PFSK-1 (cell line): ENCODE results near the gene ODAD4.

Experiments
- FOXP2 ChIP-seq: optimal IDR thresholded peaks from 2 replicates; pipeline ENCODE3; 2011; ENCODE audit warnings: borderline replicate concordance, control low read depth, inconsistent platforms; ENCODE audit not compliant: insufficient read depth; ENCODE audit errors: extremely low read length, extremely low read depth
- POLR2AphosphoS5 ChIP-seq: IDR thresholded peaks from 2 replicates; pipeline ENCODE4 v1.6.1; 2012; ENCODE audit warnings: low read depth, mild to moderate bottlenecking, control low read depth, low read length, moderate library complexity
- REST ChIP-seq, 2 experiments: IDR thresholded peaks; 2 replicates each; pipeline versions ENCODE4 v1.6.1 to v1.8.0; 2011 to 2012; ENCODE audit warnings: low read depth in 2 of 2, low read length in 2 of 2, control low read depth in 1 of 2, inconsistent platforms in 1 of 2, mild to moderate bottlenecking in 1 of 2, moderate library complexity in 1 of 2; ENCODE audit not compliant: insufficient read depth in 1 of 2
- SIN3A ChIP-seq: IDR thresholded peaks from 2 replicates; pipeline ENCODE4 v1.6.1; 2012; ENCODE audit warnings: mild to moderate bottlenecking, low read length, moderate library complexity, borderline replicate concordance; ENCODE audit not compliant: insufficient read depth
- TAF1 ChIP-seq: IDR thresholded peaks from 2 replicates; pipeline ENCODE4 v1.6.1; 2012; ENCODE audit warnings: low read length, control low read depth, borderline replicate concordance; ENCODE audit not compliant: insufficient read depth

The ODAD4 gene

GRCh38 chr17:41932816-41933389 lies 2.5 kb downstream of the ODAD4 start:
- TF ChIP-seq FOXP2 = no peak
- TF ChIP-seq TAF1 = no peak
- TF ChIP-seq REST (IDR thresholded peaks at IDR 0.05; ENCODE audit: insufficient read depth in 1 of 2, low read depth in 2 of 2, low read length in 2 of 2) = no peak
- no peak for TF ChIP-seq SIN3A
- TF ChIP-seq POLR2AphosphoS5 = no peak

- no peak for TF ChIP-seq SIN3A
- TF ChIP-seq POLR2AphosphoS5 = no peak
- no peak for TF ChIP-seq REST (IDR thresholded peaks at IDR 0.05; ENCODE audit: insufficient read depth in 1 of 2, low read depth in 2 of 2, low read length in 2 of 2)
- TF ChIP-seq FOXP2 = no peak
- no peak for TF ChIP-seq TAF1
Observed at GRCh38 chr17:41935641-41936040, 5.2 kb downstream of the ODAD4 start.

GRCh38 chr17:41937970-41938954 lies 7.8 kb downstream of the ODAD4 start:
- TF ChIP-seq SIN3A = no peak

GRCh38 chr17:41939044-41939692 lies 8.8 kb downstream of the ODAD4 start:
- TF ChIP-seq TAF1 (no peak), FOXP2 (no peak)

GRCh38 chr17:41939693-41940090 lies 9.3 kb downstream of the ODAD4 start:
- TF ChIP-seq REST (IDR thresholded peaks at IDR 0.05; ENCODE audit: insufficient read depth in 1 of 2, low read depth in 2 of 2, low read length in 2 of 2) (no peak), SIN3A (no peak), FOXP2 (no peak), POLR2AphosphoS5 (no peak), TAF1 (no peak)
